Subcutaneous abdominal adipose tissue (tissue), 5 donors: Measurements from ENCODE around the gene FXYD1.

Experiments used
- H3K27ac ChIP-seq: one replicate; pipeline ENCODE4 v1.7.0; 2013; ENCODE audit warnings: low read depth, mild to moderate bottlenecking, inconsistent platforms, low read length, moderate library complexity
- H3K27me3 ChIP-seq, 5 donors: one replicate each; pipeline ENCODE4 v1.7.0; 2013; ENCODE audit warnings: low read length in 5 of 5, inconsistent platforms in 1 of 5; ENCODE audit not compliant: control insufficient read depth in 5 of 5, insufficient read depth in 4 of 5
- H3K36me3 ChIP-seq, 5 donors: one replicate each; pipeline ENCODE4 v1.7.0; 2013; ENCODE audit warnings: low read length in 5 of 5; ENCODE audit not compliant: control insufficient read depth in 5 of 5, insufficient read depth in 5 of 5
- H3K4me1 ChIP-seq, 5 donors: one replicate each; pipeline ENCODE4 v1.7.0; 2013; ENCODE audit warnings: low read length in 5 of 5, mild to moderate bottlenecking in 3 of 5, moderate library complexity in 1 of 5; ENCODE audit not compliant: control insufficient read depth in 5 of 5, insufficient read depth in 5 of 5
- H3K4me3 ChIP-seq, 5 donors: one replicate each; pipeline ENCODE4 v1.7.0; 2013; ENCODE audit warnings: low read length in 5 of 5, low read depth in 1 of 5
- H3K9ac ChIP-seq, 5 donors: one replicate each; pipeline ENCODE4 v1.7.0; 2013; ENCODE audit warnings: low read length in 5 of 5, mild to moderate bottlenecking in 4 of 5, moderate library complexity in 3 of 5
- H3K9me3 ChIP-seq, 5 donors: one replicate each; pipeline ENCODE4 v1.7.0; 2013; ENCODE audit warnings: low read length in 5 of 5; ENCODE audit not compliant: control insufficient read depth in 5 of 5
- donor health status: healthy.
- donor health status: healthy.
- donor health status: healthy.
- donor health status: healthy.
- donor health status: healthy.

The FXYD1 gene

GRCh38 chr19:35140962-35141836 lies 2.6 kb downstream of the FXYD1 start:
- H3K27me3 ChIP-seq: peaks cover 0 to 3% (median 0%) of the 10 kb centered on the region in 5 donors
- peak overlapping the region; percentile 76 for H3K27ac ChIP-seq
- H3K4me3 ChIP-seq: peak overlapping the region; percentile 17 to 67 (median 55)
- H3K4me1 ChIP-seq: peaks cover 5 to 55% (median 52%) of the 10 kb centered on the region in 5 donors
- H3K9me3 ChIP-seq: no peaks in the 10 kb centered on the region
- H3K36me3 ChIP-seq: no peaks in the 10 kb centered on the region
- H3K9ac ChIP-seq: no peak overlapping the region

- no peak overlapping the region for H3K27ac ChIP-seq
- H3K36me3 ChIP-seq: no peaks in the 10 kb centered on the region
- H3K9me3 ChIP-seq: no peaks in the 10 kb centered on the region
- H3K27me3 ChIP-seq: peaks cover 0 to 3% (median 0%) of the 10 kb centered on the region in 5 donors
- peaks cover 5 to 55% (median 50%) of the 10 kb centered on the region in 5 donors for H3K4me1 ChIP-seq
- no peak overlapping the region for H3K9ac ChIP-seq
- H3K4me3 ChIP-seq: peak overlapping the region in 1 of 5 donors; percentile 22
These were observed 3.4 kb downstream of the FXYD1 start for GRCh38 chr19:35141837-35142605.

- Histone ChIP-seq H3K36me3 (no peaks in the 10 kb centered on the region), H3K27ac (no peak overlapping the region), H3K4me3 (no peak overlapping the region), H3K9ac (no peak overlapping the region), H3K9me3 (no peaks in the 10 kb centered on the region), H3K4me1 (peaks cover 5 to 50% (median 46%) of the 10 kb centered on the region in 5 donors), H3K27me3 (peaks cover 0 to 3% (median 0%) of the 10 kb centered on the region in 5 donors)
These were observed 4.1 kb downstream of the FXYD1 start for GRCh38 chr19:35142606-35143230.

GRCh38 chr19:35143231-35143715 lies 4.6 kb downstream of the FXYD1 start, which contains the start of gene FXYD7:
Gene FXYD7, plus strand, starts transcription at chr19:35143255. Its CDS starts 79 bp downstream, at chr19:35143334.
- no peak within 1 kb of the TSS for H3K4me3 ChIP-seq
- H3K36me3 ChIP-seq: no peaks in the 10 kb centered on the region
- H3K9ac ChIP-seq: no peak within 1 kb of the TSS
- H3K9me3 ChIP-seq: no peaks in the 10 kb centered on the region
- H3K27me3 ChIP-seq: peaks cover 0 to 3% (median 0%) of the 10 kb centered on the region in 5 donors
- peaks cover 5 to 45% (median 41%) of the 10 kb centered on the region in 5 donors for H3K4me1 ChIP-seq
- H3K27ac ChIP-seq: no peak within 1 kb of the TSS

- Histone ChIP-seq H3K9ac (no peak overlapping the region), H3K4me3 (no peak overlapping the region), H3K27me3 (peaks cover 0 to 3% (median 0%) of the 10 kb centered on the region in 5 donors), H3K36me3 (no peaks in the 10 kb centered on the region), H3K9me3 (no peaks in the 10 kb centered on the region), H3K27ac (no peak overlapping the region), H3K4me1 (peaks cover 3 to 40% (median 35%) of the 10 kb centered on the region in 5 donors)
These were observed 5.2 kb downstream of the FXYD1 start for GRCh38 chr19:35143818-35144217.

GRCh38 chr19:35144259-35144599 lies 5.6 kb downstream of the FXYD1 start:
- Histone ChIP-seq H3K36me3 (no peaks in the 10 kb centered on the region), H3K9ac (no peak overlapping the region), H3K9me3 (no peaks in the 10 kb centered on the region), H3K4me3 (no peak overlapping the region), H3K27ac (no peak overlapping the region), H3K4me1 (peaks cover 0 to 36% (median 31%) of the 10 kb centered on the region in 5 donors), H3K27me3 (peaks cover 0 to 3% (median 0%) of the 10 kb centered on the region in 5 donors)

- Histone ChIP-seq H3K27ac (no peak overlapping the region), H3K27me3 (peaks cover 0 to 3% (median 0%) of the 10 kb centered on the region in 5 donors), H3K9ac (no peak overlapping the region), H3K4me3 (no peak overlapping the region), H3K9me3 (no peaks in the 10 kb centered on the region), H3K4me1 (peaks cover 0 to 30% (median 25%) of the 10 kb centered on the region in 5 donors), H3K36me3 (no peaks in the 10 kb centered on the region)
These were observed 6.2 kb downstream of the FXYD1 start for GRCh38 chr19:35144600-35145436.

GRCh38 chr19:35146746-35147459 lies 8.3 kb downstream of the FXYD1 start:
- H3K9ac ChIP-seq: no peak overlapping the region
- peaks cover 0 to 12% (median 7%) of the 10 kb centered on the region in 5 donors for H3K4me1 ChIP-seq
- H3K27ac ChIP-seq: no peak overlapping the region
- H3K36me3 ChIP-seq: no peaks in the 10 kb centered on the region
- no peaks in the 10 kb centered on the region for H3K9me3 ChIP-seq
- no peak overlapping the region for H3K4me3 ChIP-seq
- peaks cover 0 to 3% (median 3%) of the 10 kb centered on the region in 5 donors for H3K27me3 ChIP-seq
